Chondrocyte (in vitro differentiated cells): Measurements from ENCODE around the gene TECPR2. TPM values are rescaled to one million over a fixed set of nuclear protein-coding genes. Genes with fewer than 3 reads are reported as not detected.
A peak's percentile ranks its signal among the peaks of the same experiment; 100 is the strongest.

Experiments
- DNase-seq: peaks from one replicate; pipeline ENCODE4 v3.0.0; 2021; ENCODE audit warnings: mixed read lengths, low spot score
- H3K27ac Mint-ChIP-seq: one replicate; pipeline ENCODE4 v1.8.0; 2021; ENCODE audit warnings: mild to moderate bottlenecking, moderate library complexity, mixed read lengths; ENCODE audit not compliant: unreplicated experiment
- H3K27me3 Mint-ChIP-seq: 2 replicates; pipeline ENCODE4 v1.8.0; 2021; ENCODE audit warnings: low read depth, mixed read lengths
- H3K36me3 Mint-ChIP-seq: 2 replicates; pipeline ENCODE4 v1.8.0; 2021; ENCODE audit warnings: low read depth, mixed read lengths
- H3K4me1 Mint-ChIP-seq: 2 replicates; pipeline ENCODE4 v1.8.0; 2021; ENCODE audit warnings: low read depth, mild to moderate bottlenecking, mixed read lengths
- H3K4me3 Mint-ChIP-seq: one replicate; pipeline ENCODE4 v1.8.0; 2021; ENCODE audit warnings: mild to moderate bottlenecking, moderate library complexity, mixed read lengths; ENCODE audit not compliant: unreplicated experiment
- H3K9me3 Mint-ChIP-seq: 2 replicates; pipeline ENCODE4 v1.8.0; 2021; ENCODE audit warnings: low read depth, mixed read lengths
- CTCF ChIP-seq: fragments of 200-600 bp; sonication (generic); IDR thresholded peaks from 2 replicates; pipeline ENCODE4 v1.5.0; 2021; ENCODE audit warnings: antibody characterized with exemption, mild to moderate bottlenecking, moderate library complexity
- long read RNA-seq: library from polyadenylated mRNA; stranded (forward); transcript quantifications from one replicate; pipeline ENCODE4 v2.0.0, GENCODE V29; 2021
- total RNA-seq: library from RNA; stranded (reverse); gene quantifications from 3 replicates; pipeline ENCODE4 v1.2.1, GENCODE V29; 2021

The TECPR2 gene
- 29.0 to 34.4 TPM (median 32.2 TPM) in 3 replicates for total RNA-seq
- long read RNA-seq, full-length matches to known transcripts: 10 of 27 reads
- long read RNA-seq, partial matches to known transcripts: 13 of 27 reads
- long read RNA-seq, other reads (novel, unspliced or antisense): 4 of 27 reads

GRCh38 chr14:102362545-102363181 is at the start of gene TECPR2, which contains the start of gene CINP:
Gene TECPR2, plus strand, starts transcription at chr14:102362941. Its CDS starts 13,781 bp downstream, at chr14:102376722.
Gene CINP, minus strand, starts transcription at chr14:102362890. Its CDS starts 39 bp downstream, at chr14:102362851.
- H3K27me3 Mint-ChIP-seq: no peaks in the 10 kb centered on the region
- TF ChIP-seq CTCF: no peak
- peak; percentile 99 for DNase-seq
- H3K36me3 Mint-ChIP-seq: peaks cover 4% of the 10 kb centered on the region
- H3K4me3 Mint-ChIP-seq: peak within 1 kb of the TSS; percentile 97
- H3K9me3 Mint-ChIP-seq: no peaks in the 10 kb centered on the region
- H3K4me1 Mint-ChIP-seq: peaks cover 13% of the 10 kb centered on the region
- H3K27ac Mint-ChIP-seq: peak within 1 kb of the TSS; percentile 98

GRCh38 chr14:102314242-102315011 is 48.3 kb upstream of the TECPR2 start:
- no peak for DNase-seq
- H3K27me3 Mint-ChIP-seq: no peaks in the 10 kb centered on the region
- no peaks in the 10 kb centered on the region for H3K9me3 Mint-ChIP-seq
- H3K4me3 Mint-ChIP-seq: peak overlapping the region; percentile 73
- no peak overlapping the region for H3K27ac Mint-ChIP-seq
- peak; percentile 100 for TF ChIP-seq CTCF
- peaks cover 51% of the 10 kb centered on the region for H3K4me1 Mint-ChIP-seq
- H3K36me3 Mint-ChIP-seq: no peaks in the 10 kb centered on the region

- no peaks in the 10 kb centered on the region for H3K27me3 Mint-ChIP-seq
These were observed 47.6 kb upstream of the TECPR2 start for GRCh38 chr14:102315121-102315520.

GRCh38 chr14:102316338-102316742 is 46.4 kb upstream of the TECPR2 start:
- peak overlapping the region; percentile 76 for H3K4me3 Mint-ChIP-seq
- DNase-seq: no peak
- TF ChIP-seq CTCF: no peak
- no peaks in the 10 kb centered on the region for H3K27me3 Mint-ChIP-seq
- H3K27ac Mint-ChIP-seq: peak overlapping the region; percentile 92
- no peaks in the 10 kb centered on the region for H3K36me3 Mint-ChIP-seq
- H3K4me1 Mint-ChIP-seq: peaks cover 62% of the 10 kb centered on the region
- no peaks in the 10 kb centered on the region for H3K9me3 Mint-ChIP-seq

More at GRCh38 chr14:102315121-102315520, 47.6 kb upstream of the TECPR2 start:
- no peaks in the 10 kb centered on the region for H3K36me3 Mint-ChIP-seq
- H3K9me3 Mint-ChIP-seq: no peaks in the 10 kb centered on the region
- peak; percentile 59 for DNase-seq
- no peak overlapping the region for H3K4me3 Mint-ChIP-seq
- no peak for TF ChIP-seq CTCF
- H3K27ac Mint-ChIP-seq: no peak overlapping the region
- H3K4me1 Mint-ChIP-seq: peaks cover 53% of the 10 kb centered on the region
